Left renal pelvis (tissue), 4 donors: ENCODE results near the gene C12orf60. TPM values are rescaled to one million over a fixed set of nuclear protein-coding genes. Genes with fewer than 3 reads are reported as not detected.

Source experiments
- DNase-seq, 4 donors: peaks; one replicate each; pipeline ENCODE4 v3.0.0-alpha.2; 2013; ENCODE audit warnings: low read depth in 4 of 4, low spot score in 3 of 4
- polyA plus RNA-seq, 4 donors: library from polyadenylated mRNA; unstranded; fragments of 120-200 nt; gene quantifications; one replicate each; pipeline ENCODE4 v1.2.1, GENCODE V29; 2013; ENCODE audit not compliant: insufficient read length in 4 of 4

C12orf60 gene
- polyA plus RNA-seq, 4 donors: 1.4 to 5.9 (median 5.0) TPM

DNA sequence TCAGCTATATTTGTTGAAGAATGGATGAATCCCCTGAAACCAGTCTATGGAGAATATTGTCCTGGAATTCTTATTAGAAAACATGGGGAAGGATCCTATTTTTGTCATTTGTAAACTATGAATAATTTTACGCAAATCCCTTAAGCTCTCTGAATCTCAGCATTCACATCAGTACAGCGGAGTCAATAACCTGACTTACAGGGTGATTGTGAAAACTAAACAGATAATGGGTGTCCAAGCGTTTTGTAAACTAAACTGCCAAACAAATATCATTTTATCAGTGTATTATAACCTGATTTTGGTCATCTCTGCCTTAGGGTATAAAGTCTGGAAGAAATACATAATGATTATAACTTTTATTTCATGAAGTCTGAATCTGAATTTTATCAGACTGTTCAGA lies 29.9 kb downstream of the C12orf60 start:
- DNase-seq: no peak

DNA sequence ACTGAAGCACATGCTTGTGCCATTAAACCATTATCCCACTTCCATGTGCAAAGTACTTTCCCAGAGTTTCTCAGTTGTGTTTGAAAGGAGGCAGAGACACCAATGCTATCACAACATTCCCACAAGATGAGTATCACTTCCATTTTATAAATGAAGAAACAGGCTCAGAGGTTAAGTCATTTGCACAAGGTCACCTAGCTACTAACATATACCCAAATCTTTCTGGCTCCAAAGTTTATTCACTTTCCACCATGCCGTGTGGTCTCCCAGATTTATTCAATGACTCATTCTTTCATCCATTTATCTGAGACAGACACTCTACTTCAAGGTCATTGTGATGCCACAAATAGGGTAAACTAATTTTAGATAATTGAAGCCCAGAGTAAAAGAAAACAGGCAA lies 30.5 kb downstream of the C12orf60 start:
- DNase-seq: no peak

DNA sequence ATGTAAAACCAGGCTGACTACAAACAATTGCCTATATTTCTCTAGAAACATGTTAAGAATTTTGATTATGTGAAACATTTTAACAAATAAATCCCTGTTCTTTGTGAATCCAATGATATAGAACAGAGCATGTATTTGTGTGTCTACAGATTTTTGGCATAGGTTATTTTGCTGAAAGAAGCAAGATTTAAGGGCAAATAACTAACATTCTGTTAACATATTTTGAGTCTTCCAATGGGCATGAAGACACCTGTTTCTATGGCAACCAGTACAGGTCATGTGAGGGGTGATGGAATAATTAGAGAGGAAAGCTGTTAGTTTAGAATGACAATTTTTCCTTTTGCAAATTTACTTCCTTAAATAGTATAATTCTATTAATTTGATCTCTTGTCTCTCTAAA lies 31.0 kb downstream of the C12orf60 start:
- DNase-seq: no peak

DNA sequence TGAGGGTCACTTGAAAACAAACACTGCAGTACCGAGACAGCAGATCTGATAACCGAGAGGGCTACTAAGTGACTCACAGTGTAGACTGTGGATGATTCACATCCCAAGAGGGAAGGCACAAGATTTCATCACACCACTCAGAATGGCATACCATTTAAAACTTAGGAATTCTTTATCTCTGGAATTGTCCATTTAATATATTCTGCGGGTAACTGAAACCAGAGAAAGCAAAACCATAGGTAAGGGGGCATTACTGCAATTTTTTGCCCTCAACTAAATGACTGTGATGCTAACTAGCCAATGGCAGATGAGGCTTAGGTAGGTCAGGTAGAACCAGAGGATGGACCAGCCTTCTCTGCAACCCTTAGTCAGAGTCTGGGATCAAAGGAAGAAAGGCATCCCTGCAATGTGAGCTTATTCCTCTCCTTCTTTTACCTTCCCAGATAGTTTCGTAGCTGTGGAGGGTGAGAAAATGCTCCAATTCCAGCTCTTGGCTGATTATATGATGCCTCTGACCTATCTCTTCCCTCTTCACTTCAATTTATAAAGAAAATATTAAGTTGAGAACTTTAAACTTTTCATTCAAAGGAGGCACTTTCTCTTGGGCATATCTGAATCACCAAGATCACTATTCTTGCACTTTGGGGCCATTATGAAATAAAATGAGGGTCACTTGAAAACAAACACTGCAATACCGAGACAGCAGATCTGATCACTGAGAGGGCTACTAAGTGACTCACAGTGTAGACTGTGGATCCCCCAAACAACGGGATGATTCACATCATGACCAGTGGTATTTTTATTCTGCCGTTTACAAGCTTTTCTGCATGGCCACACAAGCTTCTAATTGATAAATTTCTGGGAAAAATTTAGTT lies 33.1 kb downstream of the C12orf60 start:
- DNase-seq: no peak

DNA sequence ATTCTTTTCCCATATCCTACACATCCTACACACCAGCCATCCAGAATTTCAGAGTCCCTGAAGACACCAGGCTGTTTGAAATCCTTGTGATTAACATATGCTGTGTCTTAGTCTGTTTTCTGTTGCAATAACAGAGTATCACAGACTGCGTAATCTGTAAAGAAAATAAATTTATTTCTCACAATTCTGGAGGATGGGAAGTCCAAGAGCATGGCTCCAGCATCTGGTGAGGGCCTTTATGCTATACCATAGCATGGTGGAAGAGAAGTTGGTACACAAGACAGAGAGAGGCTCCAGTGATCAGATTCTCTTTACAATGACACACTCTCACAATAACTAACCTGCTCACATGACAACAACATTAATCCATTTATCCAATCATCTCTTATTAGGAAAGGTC lies 35.8 kb downstream of the C12orf60 start:
- no peak for DNase-seq

DNA sequence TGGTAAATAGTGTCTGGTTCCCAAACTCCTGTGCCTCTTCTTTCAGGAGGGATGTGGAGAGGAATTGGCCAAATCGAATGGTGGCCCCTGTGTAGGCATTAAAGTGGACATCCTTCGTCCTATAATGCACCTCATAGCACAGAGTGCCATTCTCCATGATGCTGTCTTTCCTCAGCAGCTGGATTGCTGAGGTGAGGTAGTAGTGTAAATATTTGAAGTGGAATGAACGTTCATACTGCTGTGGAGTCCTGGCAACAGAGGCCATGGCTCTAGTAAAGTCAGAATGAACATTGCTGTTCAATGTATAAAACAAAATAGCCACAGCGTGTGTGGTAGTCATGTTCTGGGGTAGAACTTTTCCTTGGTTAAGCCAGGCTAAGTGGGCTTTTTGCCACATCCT lies 37.1 kb downstream of the C12orf60 start:
- no peak for DNase-seq

DNA sequence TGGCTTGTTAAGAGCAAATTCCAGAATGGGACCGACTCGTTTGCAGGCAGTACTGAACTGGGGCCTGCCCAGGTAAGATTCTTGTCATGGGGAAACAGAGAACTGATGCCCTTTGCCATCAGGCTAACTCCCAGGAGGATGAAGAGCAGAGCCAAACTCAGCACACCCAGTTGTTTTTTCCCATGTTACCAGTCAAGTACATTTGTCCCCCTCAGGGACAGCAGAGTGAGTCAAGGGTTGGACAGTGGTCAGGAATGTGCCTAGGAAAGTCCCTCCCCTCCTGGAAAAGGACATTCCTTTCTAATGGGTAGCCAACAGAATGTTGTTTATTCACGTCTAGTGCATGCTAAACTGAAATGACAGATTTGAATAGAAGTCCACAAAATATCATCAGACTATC lies 38.3 kb downstream of the C12orf60 start:
- DNase-seq: no peak

DNA sequence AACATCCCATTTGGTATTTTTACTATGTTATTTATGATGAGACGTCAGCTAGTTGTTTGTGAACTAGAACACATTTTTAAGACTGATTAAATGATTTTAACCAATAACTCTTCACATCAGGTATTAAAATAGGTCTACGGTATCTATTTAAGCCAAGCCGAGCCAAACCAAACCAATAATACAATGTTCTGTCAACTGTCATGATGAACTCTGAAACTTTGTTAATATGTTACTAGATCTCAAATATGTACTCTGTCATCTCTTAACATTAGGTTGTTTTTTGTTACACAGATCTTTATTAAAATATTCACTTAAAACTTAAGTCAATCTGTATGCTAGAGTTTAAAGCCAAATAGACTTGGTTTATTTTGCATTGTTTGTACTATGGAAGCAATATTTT lies 38.8 kb downstream of the C12orf60 start:
- no peak for DNase-seq

DNA sequence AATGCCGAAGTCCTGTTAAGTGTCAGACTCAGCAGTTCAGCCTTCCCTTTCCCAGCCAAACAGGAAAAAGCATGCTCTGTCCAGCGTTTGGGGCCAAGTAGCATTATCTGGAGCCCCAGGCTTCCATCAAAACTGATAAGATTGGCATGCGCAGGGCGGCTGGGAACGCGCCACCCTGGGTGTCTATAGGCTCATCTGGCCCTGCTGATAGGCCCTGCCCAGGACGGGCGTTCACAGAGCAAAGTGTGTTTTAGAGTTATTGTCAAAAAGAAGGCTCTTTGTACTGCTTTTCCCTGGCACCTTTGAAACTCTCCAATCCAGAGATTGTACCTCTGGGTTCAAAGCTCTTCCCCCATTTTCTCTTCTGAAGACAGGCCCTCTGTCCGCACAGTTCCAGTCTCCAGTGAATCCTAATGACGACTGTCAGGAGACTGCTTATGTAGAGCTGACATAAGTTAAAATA lies 40.0 kb downstream of the C12orf60 start, which contains the start of gene ART4:
Gene ART4, minus strand, starts transcription at position 102 of the 463 bp plus-strand sequence. CDS start 413 bp downstream, outside the sequence.
- no peak for DNase-seq

DNA sequence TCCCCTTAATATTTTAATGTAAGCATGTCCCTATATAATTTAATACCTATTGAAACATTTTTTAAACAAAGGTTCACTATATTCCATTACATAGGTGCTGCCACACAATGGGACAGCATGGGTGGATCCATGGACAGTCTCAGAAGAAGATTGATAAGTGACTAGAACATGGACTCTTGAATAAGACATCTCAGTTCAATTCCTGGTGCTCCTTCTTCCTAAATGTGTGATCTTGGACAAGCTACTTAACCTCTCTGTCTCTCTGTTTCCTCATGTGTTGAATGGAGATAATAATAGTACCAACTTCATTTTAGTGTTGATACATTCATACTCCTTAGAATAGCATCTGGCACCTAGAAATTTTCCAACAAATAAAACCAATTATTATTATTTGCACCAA lies 40.9 kb downstream of the C12orf60 start:
- no peak for DNase-seq

DNA sequence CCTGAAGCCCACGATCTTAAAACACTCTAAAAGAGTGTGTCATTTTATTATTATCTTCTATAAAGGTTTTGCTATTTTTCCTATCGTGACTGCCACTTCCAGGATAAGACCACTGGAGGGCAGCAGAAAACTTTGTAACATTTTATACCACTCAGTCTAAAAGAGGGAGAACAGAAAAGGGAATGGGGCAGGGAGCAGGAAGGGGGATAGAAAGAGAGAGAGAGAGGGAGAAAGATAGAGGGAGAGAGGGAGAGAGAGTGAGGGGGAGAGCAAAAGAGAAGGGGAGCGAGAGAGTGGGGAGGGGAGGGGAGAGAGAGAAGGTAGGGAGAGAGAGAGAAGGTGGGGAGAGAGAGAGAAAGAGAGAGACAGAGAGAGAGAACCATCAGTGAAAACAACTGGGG lies 41.9 kb downstream of the C12orf60 start:
- peak in 1 of 4 donors; percentile 42 for DNase-seq

DNA sequence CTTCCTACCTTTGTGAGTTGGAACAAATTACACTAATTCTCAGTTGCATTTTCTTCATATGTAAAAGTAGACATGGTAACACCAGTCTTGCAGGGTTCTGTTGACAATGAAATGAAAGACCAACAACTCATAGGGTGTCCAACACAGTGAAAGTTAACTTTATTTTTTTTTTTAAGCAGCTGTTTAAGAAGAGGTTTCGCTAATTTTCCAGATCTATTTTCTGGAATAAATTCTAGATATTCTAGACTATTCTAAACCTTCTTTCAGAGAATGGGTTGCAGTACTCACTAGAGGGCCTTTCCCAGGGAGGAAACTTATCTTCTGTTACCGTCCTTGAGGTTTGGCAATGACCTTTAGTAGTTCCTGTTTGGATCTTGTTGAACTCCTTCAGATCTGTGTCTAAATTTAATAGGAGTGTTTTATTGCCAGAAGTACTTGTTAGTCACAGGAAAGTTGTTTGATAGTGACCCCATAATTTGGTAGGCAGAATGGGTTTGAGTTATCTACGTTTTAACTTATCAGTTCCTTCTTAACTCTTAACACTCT lies 42.6 kb downstream of the C12orf60 start:
- DNase-seq: no peak

- no peak for DNase-seq
Measured at GRCh38 chr12:14846876-14847580, 43.6 kb downstream of the C12orf60 start.

- DNase-seq: no peak
Measured at GRCh38 chr12:14849661-14850060, 46.2 kb downstream of the C12orf60 start.

- DNase-seq: no peak
Measured at GRCh38 chr12:14850929-14851663, 47.6 kb downstream of the C12orf60 start.

DNA sequence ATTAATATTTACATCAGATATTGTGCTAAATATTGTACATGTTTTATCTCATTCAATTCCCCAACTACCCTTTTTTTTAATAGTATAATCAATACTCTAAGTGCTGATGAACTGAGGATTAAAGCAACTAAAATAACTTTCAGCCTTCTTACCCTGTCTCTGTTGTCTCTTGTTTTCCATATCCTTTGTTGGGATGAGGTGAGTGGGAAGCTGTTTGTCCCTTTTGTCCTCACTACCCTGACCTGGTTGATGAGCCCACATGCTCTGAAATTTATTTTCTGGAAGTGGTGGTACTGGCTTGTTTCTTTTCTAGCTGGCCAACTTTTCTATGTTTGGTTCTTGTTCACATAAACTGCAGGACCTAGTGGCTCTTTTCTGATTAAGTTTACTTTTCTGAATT lies 49.4 kb downstream of the C12orf60 start:
- no peak for DNase-seq

DNA sequence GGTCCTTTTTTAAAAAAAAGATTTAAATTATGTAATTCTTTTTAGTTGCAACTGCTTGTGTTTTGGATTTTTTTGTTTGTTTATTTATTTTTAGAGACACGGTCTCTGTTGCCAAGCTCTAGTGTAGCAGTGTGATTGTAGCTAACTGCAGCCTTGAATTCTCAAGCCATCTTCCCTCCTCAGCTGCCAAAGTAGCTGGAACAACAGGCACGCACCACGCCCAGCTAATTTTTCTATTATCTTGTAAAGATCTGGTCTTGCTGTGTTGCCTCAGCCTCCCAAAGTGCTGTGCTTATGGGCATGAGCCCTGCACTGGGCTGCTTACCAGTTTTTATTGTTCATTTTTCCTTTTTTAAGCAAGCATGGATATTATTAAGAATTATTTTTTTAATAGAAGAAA lies 50.5 kb downstream of the C12orf60 start:
- no peak for DNase-seq

GRCh38 chr12:14854586-14855183 lies 51.2 kb downstream of the C12orf60 start:
- DNase-seq: no peak

GRCh38 chr12:14858513-14858912 lies 55.0 kb downstream of the C12orf60 start:
- no peak for DNase-seq

GRCh38 chr12:14860490-14860889 lies 57.0 kb downstream of the C12orf60 start:
- no peak for DNase-seq
